Choroid plexus epithelial cell (primary cell): ENCODE measurements around the gene SSH3.

Experiments
- DNase-seq: peaks from one replicate; pipeline ENCODE4 v3.0.0-alpha.2; 2010; ENCODE audit warnings: low read depth
- H3K4me3 ChIP-seq: 2 replicates; pipeline ENCODE4 v1.5.1; 2011; ENCODE audit warnings: low read depth, mild to moderate bottlenecking, control low read depth, low read length, moderate library complexity
- CTCF ChIP-seq: conservative IDR thresholded peaks from 2 replicates; pipeline ENCODE4 v1.5.1; 2011; ENCODE audit warnings: low read depth, mild to moderate bottlenecking, control low read depth, inconsistent platforms, low read length, moderate library complexity

Gene SSH3

GRCh38 chr11:67304511-67305113 is 1.3 kb downstream of the SSH3 start:
- no peak for TF ChIP-seq CTCF
- no peak for DNase-seq
- H3K4me3 ChIP-seq = peak overlapping the region; percentile 79

- no peak for DNase-seq
- H3K4me3 ChIP-seq = no peak overlapping the region
- no peak for TF ChIP-seq CTCF
These were observed 3.6 kb downstream of the SSH3 start for GRCh38 chr11:67306769-67307544.

GRCh38 chr11:67307545-67308001 is 4.2 kb downstream of the SSH3 start:
- DNase-seq = no peak
- H3K4me3 ChIP-seq = no peak overlapping the region
- TF ChIP-seq CTCF = no peak

GRCh38 chr11:67308031-67308866 is 4.9 kb downstream of the SSH3 start:
- no peak for DNase-seq
- H3K4me3 ChIP-seq = no peak overlapping the region
- no peak for TF ChIP-seq CTCF

- no peak for DNase-seq
- TF ChIP-seq CTCF = no peak
- H3K4me3 ChIP-seq = no peak overlapping the region
These were observed 5.8 kb downstream of the SSH3 start for GRCh38 chr11:67309166-67309565.

- no peak overlapping the region for H3K4me3 ChIP-seq
- DNase-seq = no peak
- TF ChIP-seq CTCF = no peak
These were observed 6.3 kb downstream of the SSH3 start for GRCh38 chr11:67309661-67310061.
